ENCODE data around the gene LMO4.

LMO4 gene

DNA sequence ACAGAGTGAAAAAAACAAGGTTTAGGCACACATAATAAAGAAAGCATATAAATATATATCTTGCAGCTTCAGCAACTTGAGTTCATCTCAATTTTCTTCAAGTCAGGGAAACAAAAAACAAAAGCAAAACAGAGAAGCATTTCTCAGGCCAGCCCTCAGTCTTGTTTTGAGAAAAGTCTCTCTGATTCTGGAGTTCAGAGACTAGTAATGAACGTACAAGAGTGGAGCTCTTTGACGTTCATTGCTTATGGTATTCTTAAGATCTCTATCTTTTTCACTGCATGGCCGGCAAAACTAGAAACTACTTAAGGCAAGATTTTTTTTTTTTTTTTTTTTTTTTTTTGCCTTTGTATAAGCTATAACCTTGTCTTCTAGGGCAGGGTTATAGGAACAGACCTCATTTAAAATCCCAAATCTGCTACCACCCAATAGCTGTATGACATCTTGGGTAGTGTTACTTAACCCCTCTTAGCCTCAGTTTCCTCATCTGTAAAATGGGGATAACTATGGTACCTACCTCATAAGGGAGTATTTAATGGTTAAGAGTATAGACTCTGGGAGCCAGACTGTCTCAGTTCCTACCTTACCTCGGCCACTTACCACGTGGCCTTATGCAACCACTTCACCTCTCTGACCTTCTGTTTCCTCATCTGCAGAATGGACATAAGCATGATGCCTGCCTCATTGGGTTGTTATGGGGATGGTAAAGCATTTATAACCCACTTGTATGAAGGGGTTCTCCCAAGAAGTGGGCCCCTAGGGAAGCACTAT lies 33.6 kb downstream of the LMO4 start:
- no peak for DNase-seq

DNA sequence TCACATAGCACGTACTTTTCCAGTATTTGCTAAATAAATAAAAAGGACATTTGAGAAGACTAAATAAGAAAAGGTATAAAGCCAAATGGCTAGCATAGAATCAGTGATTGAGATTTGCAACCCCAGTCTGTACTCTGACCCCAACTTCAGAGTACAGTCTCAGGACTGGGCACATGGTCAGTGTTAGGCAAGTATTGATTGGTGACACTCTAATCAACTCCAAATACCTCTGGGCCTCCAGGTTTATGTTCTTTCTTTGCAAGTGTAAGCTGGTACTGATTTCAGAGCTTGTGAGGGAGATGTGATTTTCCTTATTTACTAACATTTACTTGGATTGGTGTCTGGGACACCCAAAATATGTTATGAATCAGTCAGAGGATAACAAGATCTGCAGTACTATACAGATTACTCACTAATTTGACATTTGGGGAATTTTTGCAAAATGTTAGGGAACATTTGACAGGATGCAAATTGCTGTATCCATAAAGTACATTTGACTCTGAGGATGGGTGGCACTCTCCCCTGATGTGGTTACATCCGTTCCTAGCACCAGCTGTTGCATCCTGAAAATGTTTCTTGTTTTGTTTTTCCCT lies 34.2 kb downstream of the LMO4 start:
- DNase-seq, result no peak

DNA sequence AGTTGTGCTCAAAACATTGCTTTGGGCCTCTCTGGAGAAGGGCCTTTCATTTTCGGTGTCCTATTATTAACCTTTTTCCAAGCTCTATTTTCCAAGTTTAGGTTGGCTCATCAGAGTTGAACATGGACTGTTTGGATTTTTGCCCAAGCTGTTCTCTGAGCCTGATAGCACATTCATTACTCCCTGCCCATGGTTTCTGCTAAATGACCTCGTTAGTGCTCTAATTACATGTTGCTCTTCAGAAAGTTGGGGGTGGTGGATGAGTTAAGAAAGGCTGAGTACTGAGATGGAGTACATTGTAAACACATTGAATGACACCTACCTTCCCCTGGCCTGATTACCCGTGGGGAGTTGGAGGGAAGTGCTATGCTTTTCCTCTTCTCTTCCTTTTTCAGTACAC lies 38.9 kb downstream of the LMO4 start:
- peak in 1 of 2 experiments; percentile 16 for DNase-seq

DNA sequence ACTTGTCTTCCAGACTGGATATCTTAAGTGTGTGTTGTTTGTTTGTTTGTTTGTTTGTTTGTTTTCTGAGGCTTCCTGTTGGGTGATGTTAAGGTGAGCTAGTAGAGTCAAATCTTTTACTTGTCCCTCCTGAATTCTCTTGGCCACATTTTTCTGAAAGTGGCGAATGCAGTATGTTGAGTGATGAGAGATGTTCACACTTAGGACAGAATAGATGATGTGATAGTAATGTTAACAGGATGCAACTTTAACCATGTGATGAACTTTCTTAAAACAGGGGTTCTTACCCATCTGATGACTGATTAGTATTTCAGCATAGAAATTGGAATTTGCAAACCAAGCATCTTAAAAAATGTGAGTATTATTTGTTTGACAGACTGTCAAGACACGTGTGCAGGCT lies 40.2 kb downstream of the LMO4 start:
- DNase-seq, result no peak

DNA sequence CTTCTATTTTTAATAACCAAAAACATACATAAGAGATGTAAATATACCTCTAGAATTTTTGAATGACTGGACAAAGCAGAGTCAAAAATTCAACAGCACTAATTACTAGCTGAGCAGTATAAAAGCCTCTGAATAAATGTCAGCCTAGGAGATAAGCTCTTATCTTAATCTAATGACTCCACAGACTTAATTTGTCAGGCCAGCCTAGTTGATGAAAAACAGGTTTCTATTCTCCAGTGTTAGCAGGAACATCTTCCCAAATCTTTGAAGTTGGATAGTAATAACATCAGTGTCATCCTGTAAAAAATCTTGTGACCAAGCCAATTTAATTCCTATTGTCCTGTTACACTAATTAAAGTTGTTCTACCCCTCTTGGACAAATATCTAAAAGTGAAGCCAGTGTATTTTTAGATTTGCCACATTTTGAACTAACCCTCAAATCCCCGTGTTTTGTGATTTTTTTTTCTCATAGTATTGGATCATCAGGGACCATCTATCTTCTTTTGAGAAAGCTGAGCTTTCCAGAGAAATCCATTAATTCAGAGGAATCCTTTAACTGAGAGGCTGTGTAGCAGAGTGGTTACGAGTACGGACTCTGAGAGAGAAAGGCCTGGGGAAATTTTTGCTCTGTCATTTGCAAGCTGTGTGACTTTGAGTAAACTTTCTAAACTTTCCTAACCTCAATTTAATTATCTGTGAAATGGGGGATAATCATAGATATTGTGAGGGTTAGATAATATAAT lies 41.2 kb downstream of the LMO4 start:
- no peak for DNase-seq

- no peak for DNase-seq
Observed at GRCh38 chr1:87370544-87370943, 41.9 kb downstream of the LMO4 start.

DNA sequence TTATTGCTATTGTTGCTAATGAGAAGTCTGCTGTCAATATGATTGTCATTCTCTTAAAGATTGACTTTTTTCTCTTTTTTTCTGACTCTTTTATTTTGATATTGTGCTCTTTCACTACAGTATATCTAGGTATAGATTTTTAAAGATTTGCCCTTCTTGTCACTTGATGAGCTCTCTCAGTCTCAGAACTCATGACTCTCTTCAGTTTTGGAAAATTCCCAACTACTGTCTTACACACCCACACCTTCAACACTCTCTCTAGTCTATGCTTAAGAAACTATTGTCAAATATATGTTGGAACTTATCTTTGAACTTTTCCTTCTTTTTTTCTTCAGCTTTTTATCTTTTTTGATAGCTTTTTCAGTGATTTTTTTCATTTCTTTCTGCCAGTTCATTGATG lies 50.6 kb downstream of the LMO4 start:
- DNase-seq, result no peak

DNA sequence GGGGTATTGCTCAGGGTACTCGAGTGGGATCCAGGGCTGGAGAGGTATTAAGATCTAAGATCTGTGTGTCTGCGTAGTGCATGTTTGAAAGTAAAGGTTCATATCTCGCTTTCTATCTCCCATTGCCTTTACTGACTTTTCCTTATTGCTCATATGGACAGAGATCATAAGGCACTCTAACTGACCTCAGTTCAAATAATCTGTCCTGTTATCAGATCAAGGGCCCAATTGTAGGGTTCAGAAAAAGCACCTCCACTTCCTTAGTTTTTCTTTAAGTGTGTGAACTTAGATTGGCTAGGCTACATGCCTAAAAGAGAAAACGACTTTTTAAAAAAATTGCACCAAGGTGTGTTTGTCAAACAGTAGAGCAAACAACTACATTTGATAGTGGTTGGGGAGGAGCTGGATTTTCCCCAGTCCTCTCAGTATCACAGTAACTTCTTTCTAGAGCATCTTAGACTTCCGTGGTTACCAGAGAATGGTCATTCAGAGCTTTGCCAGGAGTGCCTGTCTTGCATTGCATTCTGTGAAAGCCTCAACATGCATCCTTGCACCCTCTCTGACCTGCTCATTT lies 57.6 kb downstream of the LMO4 start:
- no peak for DNase-seq

DNA sequence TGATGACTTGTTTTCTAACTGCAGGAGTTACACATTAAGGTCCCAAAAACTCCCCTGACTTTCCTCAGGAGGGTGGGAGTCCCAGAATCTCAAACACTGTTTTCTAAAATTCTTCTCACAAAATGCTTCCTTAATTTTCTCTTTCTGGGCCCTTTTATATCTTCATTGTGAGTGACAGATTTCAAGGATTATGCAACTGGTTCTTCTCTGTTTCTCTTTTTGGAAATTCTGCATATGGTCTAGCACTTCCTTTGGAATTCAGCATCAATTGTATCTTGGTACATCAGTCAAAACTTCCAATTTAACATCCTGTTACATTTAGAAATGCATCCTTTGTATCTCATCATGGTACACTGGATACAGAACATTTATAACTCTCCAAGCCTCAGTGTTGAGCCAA lies 59.7 kb downstream of the LMO4 start:
- no peak for DNase-seq

GRCh38 chr1:87389011-87389410 lies 60.3 kb downstream of the LMO4 start:
- no peak for DNase-seq

DNA sequence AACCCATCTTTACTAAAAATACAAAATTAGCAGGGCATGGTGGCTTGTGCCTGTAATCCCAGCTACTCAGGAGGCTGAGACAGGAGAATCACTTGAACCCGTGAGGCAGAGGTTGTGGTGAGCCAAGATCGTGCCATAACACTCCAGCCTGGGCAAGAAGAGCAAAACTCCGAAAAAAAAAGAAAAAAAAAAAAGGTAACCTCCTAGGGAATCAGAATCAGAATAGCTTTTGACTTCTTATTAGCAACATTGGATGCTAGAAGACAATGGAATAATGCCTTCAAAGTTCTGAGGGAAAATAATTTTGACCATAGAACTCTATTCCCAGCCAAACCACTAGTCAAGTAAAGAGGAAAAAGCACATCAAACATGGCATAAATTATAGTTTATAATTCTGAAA lies 60.9 kb downstream of the LMO4 start:
- no peak for DNase-seq

DNA sequence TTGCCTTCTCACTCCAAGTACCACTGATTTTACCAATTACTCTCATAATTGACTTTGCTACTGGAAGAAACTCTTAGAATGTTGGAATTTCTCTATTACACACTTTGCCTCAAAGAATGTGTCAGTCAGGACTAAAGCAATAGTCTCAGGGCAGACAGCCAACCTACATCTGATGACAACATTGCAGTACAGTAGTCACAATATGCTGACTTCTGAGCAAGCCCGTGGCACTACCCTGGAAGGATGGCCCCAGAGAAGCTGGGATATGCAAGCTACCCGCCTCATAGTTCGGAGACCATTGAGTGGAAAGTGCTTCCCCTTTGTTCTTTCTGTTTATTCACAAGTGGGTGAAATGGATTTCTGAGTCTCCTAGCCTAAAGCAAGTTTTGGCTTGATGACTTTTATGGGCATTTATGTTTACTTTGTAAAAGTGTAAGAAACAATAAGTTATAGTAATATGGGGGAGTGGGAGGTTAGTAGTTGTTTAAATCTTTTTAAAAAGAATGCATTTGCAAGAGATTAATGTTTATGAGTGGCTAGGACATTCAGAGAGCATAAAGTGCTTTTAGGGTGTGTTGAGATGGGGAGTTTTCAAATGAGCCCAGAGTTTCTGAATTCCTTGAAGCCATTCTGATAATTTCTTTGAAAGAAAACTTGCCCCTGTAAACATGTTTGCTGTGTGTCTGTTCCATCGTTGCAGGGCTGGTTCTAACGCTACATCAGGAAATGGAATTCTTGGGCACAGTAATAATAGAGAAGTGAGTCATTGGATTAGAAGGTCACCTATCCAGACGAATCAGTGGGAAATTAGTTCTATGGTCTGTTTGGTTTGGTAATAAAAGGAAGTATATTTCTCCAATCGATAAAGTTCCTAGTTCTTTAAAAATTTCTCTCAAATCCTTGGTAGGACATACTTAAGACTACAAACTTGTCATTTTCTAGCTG lies 63.8 kb downstream of the LMO4 start:
- DNase-seq, result peak in 1 of 2 experiments; percentile 31

DNA sequence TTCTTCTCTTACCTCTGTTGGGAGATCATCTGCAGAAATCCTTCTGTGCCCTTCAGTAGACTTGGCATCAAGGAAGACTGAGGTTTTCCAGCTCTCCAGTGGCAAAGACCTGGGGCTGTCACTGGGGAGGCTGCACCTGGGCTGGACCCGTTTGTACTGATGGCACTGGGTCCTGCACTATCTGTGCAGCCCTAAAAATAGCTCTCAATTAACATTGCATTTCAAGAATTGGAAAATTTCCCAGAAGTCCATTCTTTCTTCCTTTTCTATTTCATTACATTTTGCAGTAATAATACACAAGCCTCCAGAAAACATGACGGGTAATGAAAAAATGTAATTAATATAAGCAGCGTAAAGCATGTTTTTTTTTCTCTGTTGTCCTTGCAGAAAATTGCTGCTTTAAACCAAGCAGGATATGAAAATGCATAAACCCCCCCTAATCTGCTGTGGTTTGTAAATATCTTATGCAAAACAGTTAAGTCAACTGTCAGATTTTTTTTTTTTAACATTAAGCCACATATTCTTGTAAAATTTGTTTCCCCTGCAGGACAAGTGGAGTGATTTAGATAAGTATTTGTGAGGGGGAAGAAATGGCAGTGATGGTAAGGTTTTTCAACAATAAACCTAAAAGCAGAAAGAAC lies 64.9 kb downstream of the LMO4 start:
- DNase-seq, result peak in 1 of 2 experiments; percentile 26

DNA sequence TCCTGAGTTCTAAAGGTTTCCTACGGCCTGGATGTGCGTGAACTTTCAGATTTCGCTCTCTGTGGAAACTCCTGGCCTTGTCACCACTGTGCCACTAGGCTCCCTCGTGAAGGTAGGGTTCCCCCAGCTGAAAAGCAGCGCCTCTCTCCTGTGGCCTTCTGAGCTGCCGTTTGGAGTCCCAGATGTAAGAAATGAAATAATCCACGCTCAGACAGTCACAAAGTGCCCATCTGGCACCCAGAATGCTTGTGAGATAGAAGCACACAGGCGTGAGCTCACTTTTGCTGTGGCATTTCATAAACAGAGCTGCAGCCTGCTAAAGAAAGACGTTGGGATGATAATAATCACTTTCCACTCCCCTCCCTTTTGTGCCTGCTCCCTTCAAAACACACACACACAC lies 65.8 kb downstream of the LMO4 start:
- peak in 1 of 2 experiments; percentile 54 for DNase-seq

- DNase-seq, result no peak
Observed at GRCh38 chr1:87394982-87395381, 66.3 kb downstream of the LMO4 start.

Data from NCI-H446 (cell line).